Measurements from ENCODE around the gene TTC17. TPM values are rescaled to one million over a fixed set of nuclear protein-coding genes. Genes with fewer than 3 reads are reported as not detected.

Gene TTC17
- total RNA-seq, 1 donor from 2014 or later: 94.4 TPM

GRCh38 chr11:43541993-43542392 lies 183.3 kb downstream of the TTC17 start:
- Histone ChIP-seq H3K27ac (no peak overlapping the region), H3K36me3 (no peaks in the 10 kb centered on the region), H3K4me3 (no peak overlapping the region), H3K9me3 (no peaks in the 10 kb centered on the region), H3K4me1 (no peaks in the 10 kb centered on the region), H3K27me3 (peaks cover 24% of the 10 kb centered on the region)
- no peak for TF ChIP-seq CTCF (IDR thresholded peaks at IDR 0.05)
- DNase-seq (no peak), ATAC-seq (no peak)
- intact Hi-C loops (cut with DNase I): no loop called here

GRCh38 chr11:43542750-43543712 lies 184.3 kb downstream of the TTC17 start:
- Histone ChIP-seq H3K4me3 (no peak overlapping the region), H3K36me3 (no peaks in the 10 kb centered on the region), H3K27ac (no peak overlapping the region), H3K9me3 (no peaks in the 10 kb centered on the region), H3K27me3 (peaks cover 21% of the 10 kb centered on the region), H3K4me1 (peaks cover 3% of the 10 kb centered on the region)
- intact Hi-C loops (cut with DNase I): no loop called here
- no peak for DNase-seq
- TF ChIP-seq CTCF (IDR thresholded peaks at IDR 0.05): no peak
- no peak for ATAC-seq

Other genes with a start within 250 kb of the TTC17 start
- gene API5, start 46.9 kb upstream of the TTC17 start, total RNA-seq: 76.5 TPM

Data from upper lobe of right lung (tissue), 1 donor.